Measurements from ENCODE around the gene WDR59. TPM values are rescaled to one million over a fixed set of nuclear protein-coding genes. Genes with fewer than 3 reads are reported as not detected.

Gene WDR59
- total and polyA plus RNA-seq, 9 of the 15 experiments (the other 6 are each of a cell fraction or from before 2014, with no cell fraction given) = 12.7 to 126 (median 34.7) TPM

- FAIRE-seq = no peak
- TF ChIP-seq PRPF4 (IDR thresholded peaks at IDR 0.05; ENCODE audit: insufficient read depth, low read depth, low read length, poor library complexity, severe bottlenecking) (no peak), KDM5B (IDR thresholded peaks at IDR 0.05; ENCODE audit: insufficient replicate concordance, low read depth, low read length) (no peak), HDAC6 (IDR thresholded peaks at IDR 0.05; ENCODE audit: low read depth, low read length) (no peak), TEAD1 (CRISPR knock-in tag; IDR thresholded peaks at IDR 0.05) (no peak), ZNF79 (CRISPR knock-in tag; IDR thresholded peaks at IDR 0.05; ENCODE audit: low read depth) (no peak), TFAP4 (CRISPR knock-in tag; IDR thresholded peaks at IDR 0.05; ENCODE audit: borderline replicate concordance) (no peak), KLF10 (CRISPR knock-in tag; IDR thresholded peaks at IDR 0.05) (no peak), HIVEP1 (CRISPR knock-in tag; IDR thresholded peaks at IDR 0.05) (no peak), SMARCC2 (IDR thresholded peaks at IDR 0.05; ENCODE audit: low read depth) (no peak), THAP12 (CRISPR knock-in tag; IDR thresholded peaks at IDR 0.05) (no peak), PTRF (tag; IDR thresholded peaks at IDR 0.05) (no peak), DIDO1 (tag; IDR thresholded peaks at IDR 0.05; ENCODE audit: low read depth) (no peak), HINFP (tag; conservative IDR thresholded peaks at IDR 0.05; ENCODE audit: low read depth) (no peak), ZC3H4 (CRISPR knock-in tag; IDR thresholded peaks at IDR 0.05; ENCODE audit: borderline replicate concordance) (no peak), SRSF9 (IDR thresholded peaks at IDR 0.05; ENCODE audit: borderline replicate concordance, low read depth, low read length) (no peak), ZNF740 (CRISPR knock-in tag; IDR thresholded peaks at IDR 0.05) (no peak), ZNF740 (tag; IDR thresholded peaks at IDR 0.05) (no peak), YBX1 (IDR thresholded peaks at IDR 0.05) (no peak)
Observed at GRCh38 chr16:74909665-74910064, 75.3 kb downstream of the WDR59 start.

More at GRCh38 chr16:74909665-74910064, 75.3 kb downstream of the WDR59 start:
- Histone ChIP-seq H3K4me2 (ENCODE audit: insufficient read depth, low read length) (no peak overlapping the region), H3K36me3 (ENCODE audit: control insufficient read depth, insufficient read depth, low read length) (peaks cover 78% of the 10 kb centered on the region), H3K79me2 (ENCODE audit: control insufficient read depth, insufficient read depth, low read length) (no peaks in the 10 kb centered on the region), H3K9me3 (replicated peaks; ENCODE audit: control insufficient read depth, insufficient read depth, low read depth, low read length) (peaks cover 13% of the 10 kb centered on the region), H3K9me1 (ENCODE audit: control insufficient read depth, insufficient read depth, low read length) (no peaks in the 10 kb centered on the region), H3K9ac (ENCODE audit: insufficient read depth in 1 of 2, low read depth in 2 of 2, low read length in 2 of 2) (no peak overlapping the region), H4K20me1 (replicated peaks; ENCODE audit: control insufficient read depth, insufficient read depth, low read length) (no peaks in the 10 kb centered on the region), H3K4me3 (no peak overlapping the region), H3K4me1 (replicated peaks in 1 of 2; ENCODE audit: control insufficient read depth in 2 of 2, insufficient read depth in 2 of 2, low read length in 2 of 2) (no peaks in the 10 kb centered on the region; a peak in 1 of 5 replicates), H2AFZ (ENCODE audit: low read depth, low read length) (no peak overlapping the region), H3K27ac (ENCODE audit: extremely low read depth, low read depth, low read length) (no peak overlapping the region), H3K27me3 (ENCODE audit: control insufficient read depth in 2 of 2, insufficient read depth in 2 of 2, low read length in 2 of 2) (no peaks in the 10 kb centered on the region)
- intact Hi-C loops (cut with micrococcal nuclease) (no loop called here), in situ Hi-C loops (cut with MboI) (no loop called here)
- ChIA-PET CTCF (ENCODE audit: low intra/inter-chr PET ratio) (no interaction called here), POLR2A (interaction anchor here (1.0 to 1.4 kb wide), 2 partner anchors 8 to 10 kb away, joined by 3 read pairs; no protein-coding TSS in a partner anchor)
- BruUV-seq (replicated peaks) = no TSS peak
- ATAC-seq = no peak
- DNase-seq (ENCODE audit: extremely low read depth in 1 of 4, low spot score in 3 of 4) = no peak
- WGBS (ENCODE audit: insufficient coverage, low coverage, missing lambda C conversion rate) = 100% methylated on average over 4 of the region's 6 CpGs
